WTC11 (cell line): ENCODE measurements around the gene UBTD1.

Source experiments
- CBFB ChIP-seq: sonication (generic); formaldehyde crosslinking; IDR thresholded peaks from 2 replicates; pipeline ENCODE4 v1.8.1; 2022; ENCODE audit warnings: mild to moderate bottlenecking, low read depth, missing genetic modification reagents
- CREB1 ChIP-seq: sonication (generic); formaldehyde crosslinking; IDR thresholded peaks from 2 replicates; pipeline ENCODE4 v1.8.0; 2023; ENCODE audit warnings: mild to moderate bottlenecking, missing genetic modification reagents
- CREM ChIP-seq: sonication (generic); formaldehyde crosslinking; IDR thresholded peaks from 2 replicates; pipeline ENCODE4 v1.8.1; 2022; ENCODE audit warnings: mild to moderate bottlenecking, missing genetic modification reagents, moderate library complexity
- ESRRA ChIP-seq: sonication (generic); formaldehyde crosslinking; IDR thresholded peaks from 2 replicates; pipeline ENCODE4 v1.8.1; 2022; ENCODE audit warnings: mild to moderate bottlenecking, missing genetic modification reagents, borderline replicate concordance
- GABPB1 ChIP-seq: sonication (generic); formaldehyde crosslinking; IDR thresholded peaks from 2 replicates; pipeline ENCODE4 v1.8.1; 2023; ENCODE audit warnings: mild to moderate bottlenecking, missing genetic modification reagents
- SP1 ChIP-seq: sonication (generic); formaldehyde crosslinking; conservative IDR thresholded peaks from 2 replicates; pipeline ENCODE4 v1.8.1; 2022; ENCODE audit warnings: missing genetic modification reagents
- ZNF317 ChIP-seq: sonication (generic); formaldehyde crosslinking; IDR thresholded peaks from 2 replicates; pipeline ENCODE4 v1.8.1; 2023; ENCODE audit warnings: low read depth, mild to moderate bottlenecking, moderate library complexity, missing genetic modification reagents, borderline replicate concordance
- ZNF396 ChIP-seq: fragments of 250-450 bp; sonication (Bioruptor Pico); IDR thresholded peaks from 2 replicates; pipeline ENCODE4 v1.8.0; 2021; ENCODE audit warnings: mild to moderate bottlenecking, moderate library complexity, borderline replicate concordance
- ZSCAN18 ChIP-seq: fragments of 250-450 bp; sonication (Bioruptor Pico); IDR thresholded peaks from 2 replicates; pipeline ENCODE4 v2.1.2; 2022; ENCODE audit warnings: mild to moderate bottlenecking, moderate library complexity
- TF ChIP-seq, protein P1 (sequence below): fragments of 200-600 bp; IDR thresholded peaks from 2 replicates; pipeline ENCODE4 v1.8.0; 2022; ENCODE audit warnings: antibody characterized with exemption
- TF ChIP-seq, protein P2 (sequence below): sonication (generic); formaldehyde crosslinking; IDR thresholded peaks from 2 replicates; pipeline ENCODE4 v1.8.1; 2023; ENCODE audit warnings: mild to moderate bottlenecking, missing genetic modification reagents, moderate library complexity
- TF ChIP-seq, protein P3 (sequence below): sonication (generic); formaldehyde crosslinking; IDR thresholded peaks from 2 replicates; pipeline ENCODE4 v1.8.1; 2023; ENCODE audit warnings: mild to moderate bottlenecking, missing genetic modification reagents, borderline replicate concordance

DNA sequence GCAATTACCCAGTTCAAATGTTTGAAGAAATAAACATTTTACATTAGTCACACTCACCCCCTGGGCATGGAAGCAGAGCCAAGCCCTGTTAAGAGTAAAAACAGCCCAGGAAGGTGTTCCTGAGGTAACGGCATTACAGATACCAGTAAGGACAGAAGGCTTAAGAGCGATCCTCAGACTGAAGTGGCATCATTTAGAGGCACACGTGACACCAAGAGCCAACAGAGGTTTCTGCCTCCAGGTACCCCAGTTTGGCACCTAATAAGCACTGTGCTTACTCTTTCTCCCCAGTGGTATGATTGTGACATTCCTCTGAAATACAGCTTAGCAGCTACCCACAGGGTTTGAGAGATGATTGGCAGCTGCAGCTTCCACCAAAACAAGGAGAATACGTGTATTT, 17.7 kb upstream of the UBTD1 start:
- TF ChIP-seq ZNF396 (CRISPR knock-in tag) (no peak), ESRRA (CRISPR knock-in tag) (no peak), SP1 (CRISPR knock-in tag) (no peak), ZNF317 (CRISPR knock-in tag) (no peak), CBFB (no peak), CREB1 (CRISPR knock-in tag) (no peak), CREM (no peak), ZSCAN18 (CRISPR knock-in tag) (no peak), GABPB1 (CRISPR knock-in tag) (no peak)
- TF ChIP-seq, protein P1, sequence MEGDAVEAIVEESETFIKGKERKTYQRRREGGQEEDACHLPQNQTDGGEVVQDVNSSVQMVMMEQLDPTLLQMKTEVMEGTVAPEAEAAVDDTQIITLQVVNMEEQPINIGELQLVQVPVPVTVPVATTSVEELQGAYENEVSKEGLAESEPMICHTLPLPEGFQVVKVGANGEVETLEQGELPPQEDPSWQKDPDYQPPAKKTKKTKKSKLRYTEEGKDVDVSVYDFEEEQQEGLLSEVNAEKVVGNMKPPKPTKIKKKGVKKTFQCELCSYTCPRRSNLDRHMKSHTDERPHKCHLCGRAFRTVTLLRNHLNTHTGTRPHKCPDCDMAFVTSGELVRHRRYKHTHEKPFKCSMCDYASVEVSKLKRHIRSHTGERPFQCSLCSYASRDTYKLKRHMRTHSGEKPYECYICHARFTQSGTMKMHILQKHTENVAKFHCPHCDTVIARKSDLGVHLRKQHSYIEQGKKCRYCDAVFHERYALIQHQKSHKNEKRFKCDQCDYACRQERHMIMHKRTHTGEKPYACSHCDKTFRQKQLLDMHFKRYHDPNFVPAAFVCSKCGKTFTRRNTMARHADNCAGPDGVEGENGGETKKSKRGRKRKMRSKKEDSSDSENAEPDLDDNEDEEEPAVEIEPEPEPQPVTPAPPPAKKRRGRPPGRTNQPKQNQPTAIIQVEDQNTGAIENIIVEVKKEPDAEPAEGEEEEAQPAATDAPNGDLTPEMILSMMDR, result no peak
- TF ChIP-seq, protein P2, sequence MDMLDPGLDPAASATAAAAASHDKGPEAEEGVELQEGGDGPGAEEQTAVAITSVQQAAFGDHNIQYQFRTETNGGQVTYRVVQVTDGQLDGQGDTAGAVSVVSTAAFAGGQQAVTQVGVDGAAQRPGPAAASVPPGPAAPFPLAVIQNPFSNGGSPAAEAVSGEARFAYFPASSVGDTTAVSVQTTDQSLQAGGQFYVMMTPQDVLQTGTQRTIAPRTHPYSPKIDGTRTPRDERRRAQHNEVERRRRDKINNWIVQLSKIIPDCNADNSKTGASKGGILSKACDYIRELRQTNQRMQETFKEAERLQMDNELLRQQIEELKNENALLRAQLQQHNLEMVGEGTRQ (CRISPR knock-in tag), result no peak
- TF ChIP-seq, protein P3, sequence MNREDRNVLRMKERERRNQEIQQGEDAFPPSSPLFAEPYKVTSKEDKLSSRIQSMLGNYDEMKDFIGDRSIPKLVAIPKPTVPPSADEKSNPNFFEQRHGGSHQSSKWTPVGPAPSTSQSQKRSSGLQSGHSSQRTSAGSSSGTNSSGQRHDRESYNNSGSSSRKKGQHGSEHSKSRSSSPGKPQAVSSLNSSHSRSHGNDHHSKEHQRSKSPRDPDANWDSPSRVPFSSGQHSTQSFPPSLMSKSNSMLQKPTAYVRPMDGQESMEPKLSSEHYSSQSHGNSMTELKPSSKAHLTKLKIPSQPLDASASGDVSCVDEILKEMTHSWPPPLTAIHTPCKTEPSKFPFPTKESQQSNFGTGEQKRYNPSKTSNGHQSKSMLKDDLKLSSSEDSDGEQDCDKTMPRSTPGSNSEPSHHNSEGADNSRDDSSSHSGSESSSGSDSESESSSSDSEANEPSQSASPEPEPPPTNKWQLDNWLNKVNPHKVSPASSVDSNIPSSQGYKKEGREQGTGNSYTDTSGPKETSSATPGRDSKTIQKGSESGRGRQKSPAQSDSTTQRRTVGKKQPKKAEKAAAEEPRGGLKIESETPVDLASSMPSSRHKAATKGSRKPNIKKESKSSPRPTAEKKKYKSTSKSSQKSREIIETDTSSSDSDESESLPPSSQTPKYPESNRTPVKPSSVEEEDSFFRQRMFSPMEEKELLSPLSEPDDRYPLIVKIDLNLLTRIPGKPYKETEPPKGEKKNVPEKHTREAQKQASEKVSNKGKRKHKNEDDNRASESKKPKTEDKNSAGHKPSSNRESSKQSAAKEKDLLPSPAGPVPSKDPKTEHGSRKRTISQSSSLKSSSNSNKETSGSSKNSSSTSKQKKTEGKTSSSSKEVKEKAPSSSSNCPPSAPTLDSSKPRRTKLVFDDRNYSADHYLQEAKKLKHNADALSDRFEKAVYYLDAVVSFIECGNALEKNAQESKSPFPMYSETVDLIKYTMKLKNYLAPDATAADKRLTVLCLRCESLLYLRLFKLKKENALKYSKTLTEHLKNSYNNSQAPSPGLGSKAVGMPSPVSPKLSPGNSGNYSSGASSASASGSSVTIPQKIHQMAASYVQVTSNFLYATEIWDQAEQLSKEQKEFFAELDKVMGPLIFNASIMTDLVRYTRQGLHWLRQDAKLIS (CRISPR knock-in tag), result no peak
